WTC11 (cell line): ENCODE data around the gene SH3GL1. TPM values are rescaled to one million over a fixed set of nuclear protein-coding genes. Genes with fewer than 3 reads are reported as not detected.

ENCODE experiments used
- ATAC-seq: fragments of 200-7000 bp; cut with Tn5 transposase; 2 replicates; pipeline ENCODE4 v1.10.0; 2021; ENCODE audit warnings: mild to moderate bottlenecking, moderate library complexity
- CTCF ChIA-PET: fragments of 300-600 bp; sonication (Branson Sonifier 250); formaldehyde crosslinking; loops from one replicate; lab custom pipeline; 2021; ENCODE audit warnings: antibody characterized with exemption; lab: Charles Lee
- POLR2A ChIA-PET: fragments of 350-600 bp; sonication (Branson Sonifier 250); formaldehyde crosslinking; loops from one replicate; lab custom pipeline; 2021; ENCODE audit warnings: antibody characterized with exemption; lab: Charles Lee
- DNase-seq: peaks from one replicate; pipeline ENCODE4 v3.0.0; 2021; ENCODE audit warnings: low spot score
- H3K27ac Mint-ChIP-seq: 2 replicates; pipeline ENCODE4 v1.8.0; 2021; ENCODE audit warnings: mixed read lengths
- H3K27me3 Mint-ChIP-seq: 2 replicates; pipeline ENCODE4 v1.8.0; 2021; ENCODE audit warnings: low read depth, mild to moderate bottlenecking, moderate library complexity, mixed read lengths
- H3K36me3 Mint-ChIP-seq: 2 replicates; pipeline ENCODE4 v1.8.0; 2021; ENCODE audit warnings: mixed read lengths
- H3K4me1 Mint-ChIP-seq: 2 replicates; pipeline ENCODE4 v1.8.0; 2022; ENCODE audit warnings: mixed read lengths
- H3K4me3 Mint-ChIP-seq: 2 replicates; pipeline ENCODE4 v1.8.0; 2021; ENCODE audit warnings: mild to moderate bottlenecking, moderate library complexity, mixed read lengths
- H3K9me3 Mint-ChIP-seq: 2 replicates; pipeline ENCODE4 v1.8.0; 2021; ENCODE audit warnings: mixed read lengths
- AFF4 ChIP-seq: sonication (generic); formaldehyde crosslinking; IDR thresholded peaks from 2 replicates; pipeline ENCODE4 v1.8.1; 2023; ENCODE audit warnings: mild to moderate bottlenecking, missing genetic modification reagents, borderline replicate concordance
- ATF2 ChIP-seq: sonication (generic); formaldehyde crosslinking; IDR thresholded peaks from 2 replicates; pipeline ENCODE4 v1.8.1; 2022; ENCODE audit warnings: low read depth, missing genetic modification reagents, borderline replicate concordance
- FOXJ3 ChIP-seq: sonication (generic); formaldehyde crosslinking; IDR thresholded peaks from 2 replicates; pipeline ENCODE4 v1.9.0; 2021; ENCODE audit warnings: missing genetic modification reagents, mild to moderate bottlenecking, borderline replicate concordance
- FOXP1 ChIP-seq: sonication (generic); formaldehyde crosslinking; IDR thresholded peaks from 2 replicates; pipeline ENCODE4 v1.8.0; 2022; ENCODE audit warnings: missing genetic modification reagents, mild to moderate bottlenecking, moderate library complexity, borderline replicate concordance
- GABPB1 ChIP-seq: sonication (generic); formaldehyde crosslinking; IDR thresholded peaks from 2 replicates; pipeline ENCODE4 v1.8.1; 2023; ENCODE audit warnings: mild to moderate bottlenecking, missing genetic modification reagents
- IRF2 ChIP-seq: sonication (generic); formaldehyde crosslinking; IDR thresholded peaks from 2 replicates; pipeline ENCODE4 v1.8.0; 2022; ENCODE audit warnings: low read depth, missing genetic modification reagents, borderline replicate concordance
- JAZF1 ChIP-seq: fragments of 250-450 bp; sonication (Bioruptor Pico); IDR thresholded peaks from 2 replicates; pipeline ENCODE4 v1.9.0; 2021; ENCODE audit warnings: moderate library complexity, mild to moderate bottlenecking, inconsistent platforms
- MXD4 ChIP-seq: fragments of 250-450 bp; sonication (Bioruptor Pico); IDR thresholded peaks from 2 replicates; pipeline ENCODE4 v1.8.0; 2021; ENCODE audit warnings: mild to moderate bottlenecking, moderate library complexity, borderline replicate concordance
- NR1H2 ChIP-seq: sonication (generic); formaldehyde crosslinking; IDR thresholded peaks from 2 replicates; pipeline ENCODE4 v1.9.0; 2021; ENCODE audit warnings: mild to moderate bottlenecking, moderate library complexity, missing genetic modification reagents
- NR2C2 ChIP-seq: sonication (generic); formaldehyde crosslinking; IDR thresholded peaks from 2 replicates; pipeline ENCODE4 v1.8.0; 2022; ENCODE audit warnings: mild to moderate bottlenecking, missing genetic modification reagents
- OVOL2 ChIP-seq: fragments of 250-450 bp; sonication (Bioruptor Pico); IDR thresholded peaks from 2 replicates; pipeline ENCODE4 v1.9.0; 2021; ENCODE audit warnings: mild to moderate bottlenecking, borderline replicate concordance
- RORB ChIP-seq: fragments of 250-450 bp; sonication (Bioruptor Pico); IDR thresholded peaks from 2 replicates; pipeline ENCODE4 v1.9.0; 2021; ENCODE audit warnings: mild to moderate bottlenecking
- ZNF232 ChIP-seq: sonication (generic); formaldehyde crosslinking; IDR thresholded peaks from 2 replicates; pipeline ENCODE4 v1.8.0; 2022; ENCODE audit warnings: mild to moderate bottlenecking, missing genetic modification reagents
- ZNF425 ChIP-seq: fragments of 250-450 bp; sonication (Bioruptor Pico); conservative IDR thresholded peaks from 2 replicates; pipeline ENCODE4 v1.9.0; 2021; ENCODE audit warnings: mild to moderate bottlenecking
- ZNF671 ChIP-seq: fragments of 250-450 bp; sonication (Bioruptor Pico); IDR thresholded peaks from 2 replicates; pipeline ENCODE4 v1.8.0; 2021; ENCODE audit warnings: mild to moderate bottlenecking
- total RNA-seq: library from RNA; stranded (reverse); gene quantifications from 3 replicates; pipeline ENCODE4 v1.2.3, GENCODE V29; 2021
- TF ChIP-seq, protein P1 (sequence below): sonication (generic); formaldehyde crosslinking; IDR thresholded peaks from 2 replicates; pipeline ENCODE4 v1.8.0; 2023; ENCODE audit warnings: missing genetic modification reagents
- TF ChIP-seq, protein P2 (sequence below): sonication (generic); formaldehyde crosslinking; IDR thresholded peaks from 2 replicates; pipeline ENCODE4 v1.8.1; 2022; ENCODE audit warnings: mild to moderate bottlenecking, missing genetic modification reagents, moderate library complexity, borderline replicate concordance
- TF ChIP-seq, protein P3 (sequence below): sonication (generic); formaldehyde crosslinking; conservative IDR thresholded peaks from 2 replicates; pipeline ENCODE4 v1.8.1; 2023; ENCODE audit warnings: mild to moderate bottlenecking, low read depth, missing genetic modification reagents, moderate library complexity
- TF ChIP-seq, protein P4 (sequence below): sonication (generic); formaldehyde crosslinking; IDR thresholded peaks from 2 replicates; pipeline ENCODE4 v1.8.0; 2022; ENCODE audit warnings: mild to moderate bottlenecking, missing genetic modification reagents
- TF ChIP-seq, protein P5 (sequence below): fragments of 250-450 bp; sonication (Bioruptor Pico); IDR thresholded peaks from 2 replicates; pipeline ENCODE4 v1.9.0; 2021; ENCODE audit warnings: moderate library complexity, mild to moderate bottlenecking, inconsistent platforms, borderline replicate concordance

The SH3GL1 gene
- total RNA-seq, 1 experiment from 2014 or later = 109 TPM

DNA sequence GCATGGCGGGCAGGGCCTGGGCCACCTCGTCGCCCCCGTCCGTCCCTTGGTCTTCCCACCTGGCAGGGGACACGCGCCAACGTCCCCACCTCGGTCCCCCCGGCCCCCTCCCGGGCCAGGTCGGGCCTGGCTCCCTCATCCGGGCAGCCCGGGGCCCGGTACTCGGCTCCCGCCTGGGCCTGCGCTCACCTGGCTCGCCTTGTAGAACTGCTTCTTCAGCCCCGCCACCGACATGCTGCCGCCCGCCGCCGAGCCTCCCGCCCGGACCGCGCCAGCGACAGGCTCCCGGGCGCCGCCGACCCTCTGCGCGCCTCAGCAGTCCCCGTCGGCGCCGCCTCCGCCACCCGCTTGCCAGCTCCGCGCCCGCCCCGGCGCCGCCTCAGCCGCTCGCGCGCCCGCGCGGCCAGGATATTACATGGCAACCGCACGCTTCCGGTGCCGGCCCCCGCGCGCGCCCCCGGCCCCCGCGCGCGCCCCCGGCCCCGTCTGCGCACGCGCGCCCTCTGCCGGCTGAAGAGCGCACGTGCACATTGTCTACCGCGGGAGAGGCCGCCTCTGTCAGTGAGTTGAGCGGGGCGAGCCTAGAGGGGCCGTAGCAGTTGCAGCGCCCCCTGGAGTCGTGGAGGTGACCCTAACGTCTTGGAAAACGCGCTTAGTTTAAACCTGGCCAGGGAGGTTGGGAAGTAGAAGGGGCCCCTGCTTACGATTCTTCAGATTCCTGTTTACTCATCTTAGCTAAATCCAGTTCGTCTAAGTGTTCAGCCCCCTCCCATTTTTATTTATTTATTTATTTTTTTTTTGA is at the start of gene SH3GL1 (continued):
- TF ChIP-seq ATF2 (no peak), ZNF425 (CRISPR knock-in tag) (no peak), MXD4 (CRISPR knock-in tag) (no peak), GABPB1 (peak; percentile 47; the same call in 1 of the 2 replicates), RORB (CRISPR knock-in tag) (no peak), ZNF232 (CRISPR knock-in tag) (no peak), IRF2 (CRISPR knock-in tag) (no peak), OVOL2 (CRISPR knock-in tag) (no peak), NR2C2 (CRISPR knock-in tag) (no peak), ZNF671 (CRISPR knock-in tag) (no peak)
- TF ChIP-seq, protein P1, sequence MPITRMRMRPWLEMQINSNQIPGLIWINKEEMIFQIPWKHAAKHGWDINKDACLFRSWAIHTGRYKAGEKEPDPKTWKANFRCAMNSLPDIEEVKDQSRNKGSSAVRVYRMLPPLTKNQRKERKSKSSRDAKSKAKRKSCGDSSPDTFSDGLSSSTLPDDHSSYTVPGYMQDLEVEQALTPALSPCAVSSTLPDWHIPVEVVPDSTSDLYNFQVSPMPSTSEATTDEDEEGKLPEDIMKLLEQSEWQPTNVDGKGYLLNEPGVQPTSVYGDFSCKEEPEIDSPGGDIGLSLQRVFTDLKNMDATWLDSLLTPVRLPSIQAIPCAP (CRISPR knock-in tag) = no peak
- TF ChIP-seq, protein P2, sequence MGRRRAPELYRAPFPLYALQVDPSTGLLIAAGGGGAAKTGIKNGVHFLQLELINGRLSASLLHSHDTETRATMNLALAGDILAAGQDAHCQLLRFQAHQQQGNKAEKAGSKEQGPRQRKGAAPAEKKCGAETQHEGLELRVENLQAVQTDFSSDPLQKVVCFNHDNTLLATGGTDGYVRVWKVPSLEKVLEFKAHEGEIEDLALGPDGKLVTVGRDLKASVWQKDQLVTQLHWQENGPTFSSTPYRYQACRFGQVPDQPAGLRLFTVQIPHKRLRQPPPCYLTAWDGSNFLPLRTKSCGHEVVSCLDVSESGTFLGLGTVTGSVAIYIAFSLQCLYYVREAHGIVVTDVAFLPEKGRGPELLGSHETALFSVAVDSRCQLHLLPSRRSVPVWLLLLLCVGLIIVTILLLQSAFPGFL (CRISPR knock-in tag) = no peak
- TF ChIP-seq, protein P3, sequence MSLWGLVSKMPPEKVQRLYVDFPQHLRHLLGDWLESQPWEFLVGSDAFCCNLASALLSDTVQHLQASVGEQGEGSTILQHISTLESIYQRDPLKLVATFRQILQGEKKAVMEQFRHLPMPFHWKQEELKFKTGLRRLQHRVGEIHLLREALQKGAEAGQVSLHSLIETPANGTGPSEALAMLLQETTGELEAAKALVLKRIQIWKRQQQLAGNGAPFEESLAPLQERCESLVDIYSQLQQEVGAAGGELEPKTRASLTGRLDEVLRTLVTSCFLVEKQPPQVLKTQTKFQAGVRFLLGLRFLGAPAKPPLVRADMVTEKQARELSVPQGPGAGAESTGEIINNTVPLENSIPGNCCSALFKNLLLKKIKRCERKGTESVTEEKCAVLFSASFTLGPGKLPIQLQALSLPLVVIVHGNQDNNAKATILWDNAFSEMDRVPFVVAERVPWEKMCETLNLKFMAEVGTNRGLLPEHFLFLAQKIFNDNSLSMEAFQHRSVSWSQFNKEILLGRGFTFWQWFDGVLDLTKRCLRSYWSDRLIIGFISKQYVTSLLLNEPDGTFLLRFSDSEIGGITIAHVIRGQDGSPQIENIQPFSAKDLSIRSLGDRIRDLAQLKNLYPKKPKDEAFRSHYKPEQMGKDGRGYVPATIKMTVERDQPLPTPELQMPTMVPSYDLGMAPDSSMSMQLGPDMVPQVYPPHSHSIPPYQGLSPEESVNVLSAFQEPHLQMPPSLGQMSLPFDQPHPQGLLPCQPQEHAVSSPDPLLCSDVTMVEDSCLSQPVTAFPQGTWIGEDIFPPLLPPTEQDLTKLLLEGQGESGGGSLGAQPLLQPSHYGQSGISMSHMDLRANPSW (CRISPR knock-in tag) = no peak

DNA sequence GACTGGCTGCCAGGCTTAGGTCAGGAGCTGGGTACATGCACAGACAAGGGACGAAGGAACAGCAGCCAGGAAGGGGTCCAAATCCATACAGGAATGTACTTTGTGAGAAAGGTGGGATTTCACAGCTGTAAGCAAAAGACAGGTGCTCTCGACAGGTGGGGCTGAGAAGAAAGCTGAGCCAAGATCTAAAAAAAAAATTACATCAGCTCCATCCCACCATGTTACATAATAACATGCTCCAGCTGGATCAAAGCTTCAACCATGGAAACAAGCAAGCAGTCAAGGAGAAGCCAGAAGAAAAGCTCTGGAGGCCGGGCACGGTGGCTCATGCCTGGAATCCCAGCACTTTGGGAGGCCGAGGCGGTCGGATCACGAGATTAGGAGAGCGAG is 49.3 kb upstream of the SH3GL1 start:
- CTCF ChIA-PET = interaction anchor here (0.8 to 1.7 kb wide), 5 partner anchors 11 to 46 kb away, joined by 3 to 5 read pairs (median 3); partner anchors contain the start of gene HDGFL2
- Mint-ChIP-seq H3K27ac (0 out of 2 replicates have a peak overlapping the region, but pooled peaks have one; percentile 60), H3K4me1 (0 out of 2 replicates have a peak, but pooled peaks cover 3% of the 10 kb centered on the region), H3K4me3 (no peak overlapping the region), H3K36me3 (peaks cover 13% of the 10 kb centered on the region), H3K9me3 (no peaks in the 10 kb centered on the region), H3K27me3 (no peaks in the 10 kb centered on the region)
- ATAC-seq = no peak
- no peak for DNase-seq
- POLR2A ChIA-PET = interaction anchor here (0.6 kb wide), 1 partner anchor 65 kb away, joined by 3 read pairs; no protein-coding TSS in a partner anchor
- TF ChIP-seq OVOL2 (CRISPR knock-in tag) (no peak), AFF4 (CRISPR knock-in tag) (no peak), FOXP1 (CRISPR knock-in tag) (no peak), MXD4 (CRISPR knock-in tag) (no peak), NR1H2 (no peak), JAZF1 (CRISPR knock-in tag) (no peak), FOXJ3 (no peak)
- TF ChIP-seq, protein P4, sequence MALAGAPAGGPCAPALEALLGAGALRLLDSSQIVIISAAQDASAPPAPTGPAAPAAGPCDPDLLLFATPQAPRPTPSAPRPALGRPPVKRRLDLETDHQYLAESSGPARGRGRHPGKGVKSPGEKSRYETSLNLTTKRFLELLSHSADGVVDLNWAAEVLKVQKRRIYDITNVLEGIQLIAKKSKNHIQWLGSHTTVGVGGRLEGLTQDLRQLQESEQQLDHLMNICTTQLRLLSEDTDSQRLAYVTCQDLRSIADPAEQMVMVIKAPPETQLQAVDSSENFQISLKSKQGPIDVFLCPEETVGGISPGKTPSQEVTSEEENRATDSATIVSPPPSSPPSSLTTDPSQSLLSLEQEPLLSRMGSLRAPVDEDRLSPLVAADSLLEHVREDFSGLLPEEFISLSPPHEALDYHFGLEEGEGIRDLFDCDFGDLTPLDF = no peak
- TF ChIP-seq, protein P5, sequence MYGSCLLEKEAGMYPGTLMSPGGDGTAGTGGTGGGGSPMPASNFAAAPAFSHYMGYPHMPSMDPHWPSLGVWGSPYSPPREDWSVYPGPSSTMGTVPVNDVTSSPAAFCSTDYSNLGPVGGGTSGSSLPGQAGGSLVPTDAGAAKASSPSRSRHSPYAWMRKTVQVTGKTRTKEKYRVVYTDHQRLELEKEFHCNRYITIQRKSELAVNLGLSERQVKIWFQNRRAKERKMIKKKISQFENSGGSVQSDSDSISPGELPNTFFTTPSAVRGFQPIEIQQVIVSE = no peak
